Colonic mucosa (tissue), 4 donors: ENCODE data around the gene BMPER. TPM values are rescaled to one million over a fixed set of nuclear protein-coding genes. Genes with fewer than 3 reads are reported as not detected.

Experiments used
- DNase-seq: peaks from one replicate; pipeline ENCODE4 v3.0.0-alpha.2; 2020
- H3K27ac ChIP-seq: fragments of 200-600 bp; one replicate; pipeline ENCODE4 v1.8.0; 2021
- H3K27me3 ChIP-seq: fragments of 200-600 bp; one replicate; pipeline ENCODE4 v1.8.0; 2021
- H3K36me3 ChIP-seq: fragments of 200-600 bp; one replicate; pipeline ENCODE4 v1.8.0; 2021
- H3K4me1 ChIP-seq: fragments of 200-600 bp; one replicate; pipeline ENCODE4 v1.8.0; 2021; ENCODE audit warnings: mild to moderate bottlenecking
- H3K4me3 ChIP-seq: fragments of 200-600 bp; one replicate; pipeline ENCODE4 v1.8.0; 2021
- H3K9ac ChIP-seq, 2 donors: one replicate each; pipeline ENCODE4 v1.7.0; 2013; ENCODE audit warnings: control low read depth in 2 of 2, low read depth in 2 of 2, low read length in 2 of 2
- H3K9me3 ChIP-seq: fragments of 200-600 bp; one replicate; pipeline ENCODE4 v1.8.0; 2021
- intact Hi-C: fragments of 100-400 bp; cut with DNase I; formaldehyde crosslinking; loops from one replicate; pipeline ENCODE4 v1.14.1; 2022
- total RNA-seq, 2 donors: library from RNA; stranded (reverse); fragmentation: NEBNext Ultra II Directional in 1 of 2; extraction: Animal tissue kit (Norgen Biotek cat#: 25700) in 1 of 2; gene quantifications; one replicate each; pipeline ENCODE4 v1.2.1, GENCODE V29; 2021
- TF ChIP-seq, protein P1 (sequence below): fragments of 200-600 bp; IDR thresholded peaks from one replicate; pipeline ENCODE4 v1.8.0; 2022; ENCODE audit warnings: antibody characterized with exemption, mild to moderate bottlenecking
- donor health status: healthy.
- donor health status: DM: no; HTN: no; CAD: no.
- donor health status: DM: no; HTN: no; CAD: no.

BMPER gene
- total RNA-seq, 2 donors from 2014 or later: 0.85 to 1.3 TPM

DNA sequence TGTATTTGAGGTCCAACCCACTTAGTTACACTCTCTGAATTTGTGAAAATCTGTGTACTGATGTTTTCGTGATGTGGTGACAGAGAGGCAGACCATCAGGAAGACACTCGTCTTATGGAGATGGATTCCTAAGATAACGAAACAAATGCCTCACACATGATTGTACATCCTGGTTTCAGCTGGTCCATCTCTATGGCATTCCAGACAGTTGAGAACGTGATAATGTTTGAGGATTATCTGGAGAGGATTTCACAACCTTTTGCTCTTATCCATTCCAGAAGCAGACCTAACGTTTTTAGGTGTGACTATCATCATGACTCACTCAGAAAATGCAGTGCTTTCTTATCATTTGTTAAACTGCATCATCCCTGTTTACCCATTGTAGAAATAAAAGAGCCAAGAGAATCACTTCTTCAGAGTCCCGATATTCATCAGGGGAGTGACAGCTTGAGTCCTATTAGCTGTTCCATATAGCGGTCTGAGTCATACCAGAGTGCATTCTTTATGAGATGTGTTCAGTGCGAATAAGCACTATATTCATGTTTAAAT, 74.5 kb downstream of the BMPER start:
- intact Hi-C loops: loop anchor here (5.0 kb wide), 1 partner anchor 107 kb away; no protein-coding TSS in a partner anchor
- H3K4me1 ChIP-seq: no peaks in the 10 kb centered on the region
- TF ChIP-seq, protein P1, sequence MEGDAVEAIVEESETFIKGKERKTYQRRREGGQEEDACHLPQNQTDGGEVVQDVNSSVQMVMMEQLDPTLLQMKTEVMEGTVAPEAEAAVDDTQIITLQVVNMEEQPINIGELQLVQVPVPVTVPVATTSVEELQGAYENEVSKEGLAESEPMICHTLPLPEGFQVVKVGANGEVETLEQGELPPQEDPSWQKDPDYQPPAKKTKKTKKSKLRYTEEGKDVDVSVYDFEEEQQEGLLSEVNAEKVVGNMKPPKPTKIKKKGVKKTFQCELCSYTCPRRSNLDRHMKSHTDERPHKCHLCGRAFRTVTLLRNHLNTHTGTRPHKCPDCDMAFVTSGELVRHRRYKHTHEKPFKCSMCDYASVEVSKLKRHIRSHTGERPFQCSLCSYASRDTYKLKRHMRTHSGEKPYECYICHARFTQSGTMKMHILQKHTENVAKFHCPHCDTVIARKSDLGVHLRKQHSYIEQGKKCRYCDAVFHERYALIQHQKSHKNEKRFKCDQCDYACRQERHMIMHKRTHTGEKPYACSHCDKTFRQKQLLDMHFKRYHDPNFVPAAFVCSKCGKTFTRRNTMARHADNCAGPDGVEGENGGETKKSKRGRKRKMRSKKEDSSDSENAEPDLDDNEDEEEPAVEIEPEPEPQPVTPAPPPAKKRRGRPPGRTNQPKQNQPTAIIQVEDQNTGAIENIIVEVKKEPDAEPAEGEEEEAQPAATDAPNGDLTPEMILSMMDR: no peak
- no peak for DNase-seq
- H3K9me3 ChIP-seq: no peaks in the 10 kb centered on the region
- no peaks in the 10 kb centered on the region for H3K27me3 ChIP-seq
- H3K36me3 ChIP-seq: no peaks in the 10 kb centered on the region
- H3K9ac ChIP-seq: no peak overlapping the region
- H3K4me3 ChIP-seq: no peak overlapping the region
- no peak overlapping the region for H3K27ac ChIP-seq

DNA sequence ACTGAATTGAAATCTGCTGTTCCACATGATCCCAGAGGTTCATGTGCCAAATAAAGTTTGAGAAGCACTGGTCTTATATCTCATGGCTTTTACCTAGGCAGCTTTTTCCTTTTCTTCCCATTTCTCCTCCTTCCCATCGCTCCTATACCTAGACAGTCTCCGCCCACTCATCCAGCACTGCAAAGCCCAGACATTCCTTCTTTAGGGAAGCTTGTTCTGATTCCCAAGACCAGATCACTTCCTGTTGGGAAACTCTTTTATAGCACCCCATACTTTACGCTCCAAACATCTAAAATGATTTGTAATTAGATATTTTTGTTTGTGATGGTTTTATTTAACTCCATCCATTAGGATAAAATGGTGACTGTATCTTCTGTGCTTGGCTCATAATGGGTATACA, 75.9 kb downstream of the BMPER start:
- H3K27ac ChIP-seq: no peak overlapping the region
- intact Hi-C loops: loop anchor here (5.0 kb wide), 1 partner anchor 106 kb away; no protein-coding TSS in a partner anchor
- DNase-seq: no peak
- no peaks in the 10 kb centered on the region for H3K4me1 ChIP-seq
- H3K9me3 ChIP-seq: no peaks in the 10 kb centered on the region
- H3K36me3 ChIP-seq: no peaks in the 10 kb centered on the region
- TF ChIP-seq, protein P1: no peak
- no peak overlapping the region for H3K9ac ChIP-seq
- no peak overlapping the region for H3K4me3 ChIP-seq
- no peaks in the 10 kb centered on the region for H3K27me3 ChIP-seq

DNA sequence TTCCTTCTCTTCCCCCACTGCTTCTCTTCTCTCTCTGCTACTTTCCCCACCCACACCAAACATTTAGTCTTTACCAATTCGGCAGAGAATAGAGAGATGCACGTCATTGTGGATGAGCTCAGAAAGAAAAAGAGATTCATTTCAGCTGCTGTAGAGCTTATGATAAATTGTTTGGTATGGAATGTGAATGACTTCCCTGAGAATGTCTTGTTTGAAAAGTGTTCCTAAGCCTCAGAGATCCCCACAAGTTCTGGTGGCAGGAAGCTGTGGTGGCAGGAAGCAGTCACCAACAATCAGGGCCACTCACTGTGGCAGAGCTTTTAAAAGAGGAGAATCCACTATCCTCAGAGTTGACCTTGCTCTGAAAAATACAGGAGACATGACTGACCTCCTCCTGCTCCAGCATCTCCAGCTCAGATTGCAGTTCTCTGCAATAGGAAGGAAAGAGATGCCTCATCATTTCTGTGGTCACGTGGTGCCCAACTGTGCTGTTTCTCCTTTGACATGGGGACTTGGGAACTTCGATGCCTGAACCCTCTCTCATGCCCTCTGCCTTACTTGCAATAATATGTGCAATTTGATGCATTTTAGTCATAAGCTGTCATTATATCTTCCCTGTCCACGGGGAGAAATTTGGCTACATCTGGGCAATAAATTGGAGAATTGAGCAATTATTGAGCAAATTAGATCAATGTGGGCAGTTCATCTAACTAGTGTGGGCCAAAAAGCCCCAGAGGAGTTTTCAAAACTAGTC, 76.5 kb downstream of the BMPER start:
- TF ChIP-seq, protein P1: no peak
- Histone ChIP-seq H3K9ac (no peak overlapping the region), H3K9me3 (no peaks in the 10 kb centered on the region), H3K27ac (no peak overlapping the region), H3K4me3 (no peak overlapping the region), H3K4me1 (no peaks in the 10 kb centered on the region), H3K36me3 (no peaks in the 10 kb centered on the region), H3K27me3 (no peaks in the 10 kb centered on the region)
- DNase-seq: no peak
- intact Hi-C loops: loop anchor here (5.0 kb wide), 1 partner anchor 105 kb away; no protein-coding TSS in a partner anchor

DNA sequence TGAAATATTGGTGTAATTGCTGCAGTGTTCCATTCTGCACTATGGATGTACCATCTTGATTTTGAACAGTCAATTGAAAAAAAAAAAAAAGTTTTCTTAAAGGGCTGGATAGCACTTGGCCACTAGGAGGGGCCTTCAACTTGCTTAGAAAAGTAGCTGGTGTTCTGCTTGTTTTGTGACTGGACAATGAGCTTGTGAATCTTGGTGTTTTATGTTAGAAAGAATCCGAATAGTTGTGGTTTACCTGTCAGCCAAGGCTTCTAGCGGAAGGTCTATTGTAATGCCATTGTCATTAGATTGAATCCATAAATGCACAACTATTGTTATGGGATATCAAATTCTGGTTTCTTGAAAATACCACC, 77.1 kb downstream of the BMPER start:
- no peak for DNase-seq
- Histone ChIP-seq H3K36me3 (no peaks in the 10 kb centered on the region), H3K9ac (no peak overlapping the region), H3K4me3 (no peak overlapping the region), H3K9me3 (no peaks in the 10 kb centered on the region), H3K4me1 (no peaks in the 10 kb centered on the region), H3K27ac (no peak overlapping the region), H3K27me3 (no peaks in the 10 kb centered on the region)
- intact Hi-C loops: loop anchor here (5.0 kb wide), 1 partner anchor 105 kb away; no protein-coding TSS in a partner anchor
- TF ChIP-seq, protein P1: peak; percentile 18

DNA sequence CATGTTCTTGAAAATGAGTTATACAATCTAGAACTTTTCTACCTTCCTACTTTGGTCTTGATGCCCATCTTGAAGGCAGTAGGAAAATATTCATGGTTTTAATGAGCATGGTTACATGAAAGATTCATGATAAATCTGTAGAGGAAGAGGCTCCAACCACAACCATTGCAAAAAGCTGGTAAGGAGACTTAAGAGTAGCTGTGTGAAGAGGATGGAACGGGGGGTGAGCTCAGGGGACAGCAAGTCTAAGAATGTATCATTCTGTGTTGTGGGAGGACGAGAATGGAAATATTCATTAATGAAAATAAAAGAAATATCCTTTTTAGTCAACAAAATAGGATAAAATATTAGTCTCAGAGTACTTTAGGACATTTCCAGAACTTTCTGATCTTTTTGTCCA, 81.1 kb downstream of the BMPER start:
- Histone ChIP-seq H3K27ac (no peak overlapping the region), H3K4me1 (no peaks in the 10 kb centered on the region), H3K36me3 (no peaks in the 10 kb centered on the region), H3K9me3 (no peaks in the 10 kb centered on the region), H3K27me3 (no peaks in the 10 kb centered on the region), H3K9ac (no peak overlapping the region), H3K4me3 (no peak overlapping the region)
- intact Hi-C loops: no loop called here
- TF ChIP-seq, protein P1: no peak
- DNase-seq: no peak
